DOHH2 (cell line): ENCODE data around the gene SCGB1C2.

Experiments
- CTCF ChIP-seq: fragments of 200-600 bp; sonication (generic); IDR thresholded peaks from one replicate; pipeline ENCODE4 v1.5.1; 2014; ENCODE audit warnings: antibody characterized with exemption, mild to moderate bottlenecking, low read depth, low read length; ENCODE audit not compliant: poor library complexity, severe bottlenecking
- EZH2phosphoT487 ChIP-seq: fragments of 200-600 bp; sonication (generic); IDR thresholded peaks from 2 replicates; pipeline ENCODE4 v1.6.1; 2017; ENCODE audit warnings: borderline replicate concordance, mild to moderate bottlenecking, antibody characterized with exemption, low read length, moderate library complexity, mixed read lengths

- TF ChIP-seq EZH2phosphoT487 (no peak), CTCF (no peak)
Measured at GRCh38 chr17:178292-179065, 41.1 kb downstream of the SCGB1C2 start.
